Measurements from ENCODE around the gene NCR1. TPM values are rescaled to one million over a fixed set of nuclear protein-coding genes. Genes with fewer than 3 reads are reported as not detected.
"Not testable (repeated sequence)": the region's sequence is repeated elsewhere in the genome, so short reads cannot be mapped to it uniquely, and the experiment has no call there.

Gene NCR1
- total RNA-seq, 1 experiment from 2014 or later: not detected

GRCh38 chr19:54906819-54907218 is 871 bp downstream of the NCR1 start:
- DNase-seq (ENCODE audit: low spot score): no peak

- DNase-seq (ENCODE audit: low spot score): not testable (repeated sequence)
Measured at GRCh38 chr19:54907899-54908298, 2.0 kb downstream of the NCR1 start.

DNA sequence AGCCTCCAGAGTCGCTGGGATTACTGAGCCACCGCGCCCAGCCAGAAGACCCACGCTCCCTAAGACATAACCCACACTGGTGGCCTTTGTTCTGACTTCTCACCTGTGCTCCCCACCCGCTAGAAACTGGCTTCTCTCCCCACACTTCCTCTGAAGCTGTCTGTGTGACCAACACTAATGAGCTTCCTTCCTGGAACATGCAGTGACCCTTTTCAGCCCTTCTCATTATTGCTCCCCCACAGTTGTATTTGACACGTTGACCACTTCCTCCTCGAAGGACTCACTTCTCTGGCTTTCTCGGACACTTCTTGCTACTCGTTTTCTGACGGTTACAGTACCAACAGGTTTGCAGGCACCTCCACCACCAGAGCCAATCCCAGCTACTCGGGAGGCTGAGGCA is 10.9 kb downstream of the NCR1 start:
- no peak for DNase-seq (ENCODE audit: low spot score)

DNA sequence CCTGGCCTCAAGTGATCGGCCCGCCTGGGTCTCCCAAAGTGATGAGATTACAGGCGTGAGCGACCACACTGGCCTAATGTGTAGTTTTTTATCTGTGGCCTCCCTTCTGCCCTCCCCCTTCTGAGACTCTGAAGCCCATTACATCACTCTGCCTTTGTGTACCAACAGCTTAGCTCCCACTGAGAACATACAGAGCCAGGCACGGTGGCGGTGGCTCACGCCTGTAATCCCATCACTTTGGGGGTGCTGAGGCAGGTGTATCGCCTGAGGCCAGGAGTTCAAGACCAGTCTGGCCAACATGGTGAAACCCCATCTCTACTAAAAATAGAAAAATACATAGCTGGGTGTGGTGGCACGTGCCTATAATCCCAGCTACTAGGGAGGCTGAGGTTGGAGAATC is 12.6 kb downstream of the NCR1 start:
- no peak for DNase-seq (ENCODE audit: low spot score)

DNA sequence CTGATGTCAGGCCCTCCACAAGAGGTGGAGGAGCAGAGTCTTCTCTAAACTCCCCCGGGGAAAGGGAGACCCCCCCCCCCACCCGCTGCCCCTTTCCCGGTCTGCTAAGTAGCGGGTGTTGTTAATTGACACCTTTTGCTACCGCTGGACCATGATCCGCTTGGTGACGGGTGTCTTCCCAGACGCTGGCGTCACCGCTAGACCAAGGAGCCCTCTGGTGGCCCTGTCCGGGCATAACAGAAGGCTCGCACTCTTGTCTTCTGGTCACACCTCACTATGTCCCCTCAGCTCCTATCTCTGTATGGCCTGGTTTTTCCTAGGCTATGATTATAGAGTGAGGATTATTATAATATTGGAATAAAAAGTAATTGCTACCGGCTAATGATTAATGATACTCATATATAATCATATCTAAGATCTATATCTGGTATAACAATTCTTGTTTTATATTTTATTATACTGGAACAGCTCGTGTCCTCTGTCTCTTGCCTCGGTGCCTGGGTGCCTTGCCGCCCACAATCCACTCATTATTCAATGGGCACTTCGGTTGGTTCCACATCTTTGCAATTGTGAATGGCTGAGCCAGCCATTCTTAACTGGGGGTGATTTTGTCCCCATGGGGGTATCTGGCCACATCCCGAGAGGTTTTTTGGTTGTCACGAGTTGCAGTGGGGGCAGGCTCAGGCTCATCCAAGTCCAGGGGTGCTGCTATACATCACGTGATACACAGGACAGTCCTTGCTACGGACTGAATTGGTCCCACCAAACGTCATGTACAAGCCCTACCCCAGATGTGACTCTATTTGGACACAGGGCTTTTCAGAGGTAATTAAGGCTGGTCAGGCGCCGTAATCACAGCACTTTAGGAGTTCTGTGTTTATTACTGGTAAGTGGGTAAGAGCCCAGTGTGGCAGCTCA is 14.0 kb downstream of the NCR1 start:
- DNase-seq (ENCODE audit: low spot score): peak; percentile 33

DNA sequence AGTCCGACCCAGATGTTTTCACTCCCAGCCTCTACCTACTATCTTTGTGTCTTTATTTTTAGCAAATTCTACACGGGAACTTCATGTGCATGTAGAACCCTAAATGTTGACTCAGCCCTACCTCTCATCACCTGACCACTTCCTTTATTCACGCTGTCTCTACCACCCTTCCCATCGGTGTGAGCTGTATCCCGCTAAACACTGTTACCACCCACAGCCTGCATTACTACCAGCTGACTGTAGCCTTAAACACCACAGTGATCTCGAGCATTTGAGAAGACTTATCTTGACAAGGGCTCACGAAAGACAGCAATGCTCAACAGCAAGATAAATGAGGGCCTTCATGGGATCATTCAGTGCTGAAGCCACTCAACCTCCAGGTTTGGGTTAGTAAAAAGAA is 15.1 kb downstream of the NCR1 start:
- no peak for DNase-seq (ENCODE audit: low spot score)

- no peak for DNase-seq (ENCODE audit: low spot score)
Measured at GRCh38 chr19:54923276-54923675, 17.3 kb downstream of the NCR1 start.

DNA sequence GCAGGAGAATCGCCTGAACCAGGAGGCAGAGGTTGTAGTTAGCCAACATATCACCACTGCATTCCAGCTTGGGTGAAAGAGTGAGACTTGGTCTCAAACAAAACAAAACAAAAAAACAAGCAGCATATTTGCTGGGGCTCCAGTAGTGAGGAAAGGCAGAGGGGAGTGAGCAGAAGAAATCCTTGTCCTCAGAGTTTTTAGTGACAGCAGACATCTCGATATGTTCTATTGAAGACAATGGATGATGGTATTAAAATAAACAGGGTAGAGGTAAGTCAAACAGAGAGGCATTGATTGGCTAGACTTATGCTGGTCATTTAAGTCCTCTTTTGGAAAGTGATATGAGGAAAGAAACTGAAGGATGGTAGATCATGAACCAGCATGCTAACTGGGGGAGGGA is 22.4 kb downstream of the NCR1 start:
- no peak for DNase-seq (ENCODE audit: low spot score)

DNA sequence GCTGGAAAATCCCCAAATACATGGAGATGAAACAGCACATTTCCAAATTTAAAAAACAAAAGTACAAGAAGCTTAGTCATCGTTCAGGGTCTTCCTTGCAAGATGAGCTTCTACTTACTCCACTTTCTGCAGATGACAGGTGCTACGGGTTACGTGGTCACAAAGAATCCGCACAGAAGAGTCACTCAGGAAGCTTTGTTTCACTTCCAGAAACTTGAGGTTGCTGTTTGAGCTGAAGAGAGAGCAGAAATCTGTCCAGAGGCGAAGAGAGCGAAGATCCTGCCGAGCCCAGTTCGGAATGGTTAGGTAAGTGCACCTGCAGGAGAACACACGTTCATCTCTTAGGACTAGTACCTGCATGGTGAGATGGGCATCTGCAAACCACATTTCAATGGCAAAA is 32.0 kb downstream of the NCR1 start:
- DNase-seq (ENCODE audit: low spot score): no peak

DNA sequence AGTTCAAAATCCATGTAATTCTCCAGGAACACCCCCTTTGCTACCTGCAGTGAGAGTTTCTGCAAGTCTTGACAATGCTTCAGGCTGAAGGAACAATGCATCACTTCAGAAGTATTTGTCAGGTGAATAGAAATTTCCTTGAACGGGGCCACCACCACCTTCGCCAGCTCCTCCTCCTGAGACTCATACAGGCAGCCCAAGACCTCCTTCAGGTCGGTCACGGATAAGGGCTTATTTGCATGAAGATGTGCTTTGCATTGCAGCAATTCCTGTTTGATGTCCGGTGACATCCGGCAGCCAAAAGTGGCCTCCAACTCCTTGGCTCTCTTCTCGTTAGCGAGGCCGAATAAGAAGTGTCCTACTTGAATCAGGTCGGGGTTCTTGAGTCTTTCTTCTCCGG is 33.0 kb downstream of the NCR1 start:
- no peak for DNase-seq (ENCODE audit: low spot score)

DNA sequence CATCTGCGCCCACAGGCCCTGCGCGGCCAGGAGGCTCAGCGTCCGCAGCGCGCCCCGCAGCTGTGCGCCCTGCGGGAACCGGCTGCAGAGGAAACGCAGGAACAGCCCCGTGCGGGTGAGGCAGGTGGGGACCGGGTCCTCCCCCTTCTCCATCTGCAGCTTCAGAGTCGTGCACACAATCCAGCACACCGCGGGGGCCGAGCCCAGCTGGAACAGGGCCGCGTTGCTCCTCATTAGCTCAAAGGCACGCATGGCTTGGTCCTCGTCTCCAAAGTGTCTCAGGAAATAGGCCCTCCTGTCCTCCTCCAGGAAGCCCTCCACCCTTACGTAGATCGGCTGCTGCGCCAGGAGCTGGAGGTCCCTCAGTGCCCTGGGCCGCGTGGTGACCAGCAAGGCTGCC is 33.6 kb downstream of the NCR1 start:
- not testable (repeated sequence) for DNase-seq (ENCODE audit: low spot score)

DNA sequence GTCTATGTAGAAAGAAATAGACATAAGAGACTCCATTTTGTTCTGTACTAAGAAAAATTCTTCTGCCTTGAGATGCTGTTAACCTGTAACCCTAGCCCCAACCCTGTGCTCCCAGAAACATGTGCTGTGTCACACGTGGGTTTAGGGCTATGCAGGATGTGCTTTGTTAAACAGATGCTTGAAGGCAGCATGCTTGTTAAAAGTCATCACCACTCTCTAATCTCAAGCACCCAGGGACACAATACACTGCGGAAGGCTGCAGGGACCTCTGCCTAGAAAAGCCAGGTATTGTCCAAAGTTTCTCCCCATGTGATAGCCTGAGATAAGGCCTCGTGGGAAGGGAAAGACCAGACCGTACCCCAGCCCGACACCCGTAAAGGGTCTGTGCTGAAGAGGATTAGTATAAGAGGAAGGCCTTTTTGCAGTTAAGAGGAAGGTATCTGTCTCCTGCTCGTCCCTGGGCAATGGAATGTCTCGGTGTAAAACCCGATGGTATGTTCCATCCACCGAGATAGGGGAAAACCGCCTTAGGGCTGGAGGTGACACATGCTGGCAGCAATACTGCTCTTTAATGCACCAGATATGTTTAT is 37.9 kb downstream of the NCR1 start:
- not testable (repeated sequence) for DNase-seq (ENCODE audit: low spot score)

- no peak for DNase-seq (ENCODE audit: low spot score)
Measured at GRCh38 chr19:54947381-54947780, 41.4 kb downstream of the NCR1 start, which contains the start of gene NLRP7. Gene NLRP7, minus strand, starts transcription at chr19:54947530.

GRCh38 chr19:54949412-54949811 is 43.5 kb downstream of the NCR1 start:
- DNase-seq (ENCODE audit: low spot score): no peak

GRCh38 chr19:54950580-54950979 is 44.6 kb downstream of the NCR1 start:
- DNase-seq (ENCODE audit: low spot score): not testable (repeated sequence)

- no peak for DNase-seq (ENCODE audit: low spot score)
Measured at GRCh38 chr19:54952591-54953344, 46.8 kb downstream of the NCR1 start.

GRCh38 chr19:54953345-54953713 is 47.4 kb downstream of the NCR1 start:
- not testable (repeated sequence) for DNase-seq (ENCODE audit: low spot score)

DNA sequence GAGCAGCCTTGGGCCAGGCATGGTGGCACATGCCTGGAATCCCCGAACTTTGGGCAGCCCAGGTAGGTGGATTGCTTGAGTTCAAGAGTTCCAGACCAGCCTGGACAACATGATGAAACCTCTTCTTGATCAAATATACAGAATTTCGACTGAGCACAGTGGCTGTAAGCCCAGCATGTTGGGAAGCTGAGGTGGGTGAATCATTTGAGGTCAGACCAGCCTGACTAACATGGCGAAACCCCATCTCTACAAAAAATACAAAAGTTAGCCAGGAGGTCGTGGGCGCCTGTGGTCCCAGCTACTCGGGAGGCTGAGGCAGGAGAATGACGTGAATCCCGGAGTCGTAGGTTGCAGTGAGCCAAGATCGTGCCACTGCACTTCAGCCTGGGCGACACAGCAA is 49.4 kb downstream of the NCR1 start:
- no peak for DNase-seq (ENCODE audit: low spot score)

DNA sequence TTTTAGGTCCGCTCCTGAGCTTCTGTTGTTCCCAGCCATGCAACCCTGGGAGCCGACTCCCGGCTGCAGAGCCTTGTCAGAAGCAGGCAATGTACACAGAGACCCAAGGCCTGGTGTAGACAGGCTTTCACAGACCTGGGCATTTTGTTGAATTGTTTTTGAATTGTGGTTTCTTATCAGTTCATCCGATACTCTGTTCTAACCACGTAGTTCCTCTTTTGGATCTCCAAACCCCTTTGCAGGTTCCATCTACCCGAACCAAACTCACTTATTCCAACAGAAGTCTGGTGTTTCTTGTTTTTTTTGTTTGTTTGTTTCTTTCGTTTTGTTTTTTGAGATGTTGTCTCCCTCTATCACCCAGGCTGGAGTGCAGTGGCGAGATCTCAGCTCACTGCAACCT is 53.9 kb downstream of the NCR1 start:
- DNase-seq (ENCODE audit: low spot score): no peak
